HEK293 (cell line): ENCODE results near the gene RBM18.
A peak's percentile ranks its signal among the peaks of the same experiment; 100 is the strongest.

ENCODE experiments used
- BCL11A ChIP-seq: fragments of 450-650 bp; formaldehyde crosslinking; IDR thresholded peaks from 2 replicates; pipeline ENCODE4 v1.5.1; 2016; ENCODE audit warnings: low read depth, missing biosample characterization, missing genetic modification characterization
- FEZF1 ChIP-seq: fragments of 450-650 bp; formaldehyde crosslinking; IDR thresholded peaks from 2 replicates; pipeline ENCODE4 v1.5.1; 2016; ENCODE audit warnings: missing biosample characterization, missing genetic modification characterization
- HIC1 ChIP-seq: fragments of 450-650 bp; formaldehyde crosslinking; IDR thresholded peaks from 2 replicates; pipeline ENCODE4 v1.5.1; 2016; ENCODE audit warnings: missing biosample characterization, missing genetic modification characterization
- HOXA7 ChIP-seq: sonication (generic); formaldehyde crosslinking; IDR thresholded peaks from 2 replicates; pipeline ENCODE4 v1.8.1; 2022; ENCODE audit warnings: missing genetic modification reagents, borderline replicate concordance
- HOXC10 ChIP-seq: sonication (generic); formaldehyde crosslinking; IDR thresholded peaks from 2 replicates; pipeline ENCODE4 v1.8.1; 2023; ENCODE audit warnings: mild to moderate bottlenecking, missing genetic modification reagents
- SP3 ChIP-seq: fragments of 450-650 bp; formaldehyde crosslinking; IDR thresholded peaks from 2 replicates; pipeline ENCODE4 v1.5.1; 2016; ENCODE audit warnings: missing biosample characterization, missing genetic modification characterization
- WT1 ChIP-seq: fragments of 450-650 bp; formaldehyde crosslinking; IDR thresholded peaks from 2 replicates; pipeline ENCODE4 v1.5.1; 2016; ENCODE audit warnings: missing biosample characterization, missing genetic modification characterization
- ZEB2 ChIP-seq: fragments of 450-650 bp; formaldehyde crosslinking; IDR thresholded peaks from 2 replicates; pipeline ENCODE4 v1.5.1; 2016; ENCODE audit warnings: missing biosample characterization, missing genetic modification characterization
- ZFP3 ChIP-seq: fragments of 450-650 bp; formaldehyde crosslinking; IDR thresholded peaks from 2 replicates; pipeline ENCODE4 v1.5.1; 2016; ENCODE audit warnings: low read depth, missing biosample characterization, missing genetic modification characterization
- ZNF132 ChIP-seq: fragments of 450-650 bp; formaldehyde crosslinking; IDR thresholded peaks from 2 replicates; pipeline ENCODE4 v1.5.1; 2017; ENCODE audit warnings: missing biosample characterization, missing genetic modification characterization, borderline replicate concordance
- ZNF146 ChIP-seq: fragments of 450-650 bp; formaldehyde crosslinking; IDR thresholded peaks from 2 replicates; pipeline ENCODE4 v1.5.1; 2016; ENCODE audit warnings: missing biosample characterization, missing genetic modification characterization
- ZNF157 ChIP-seq: fragments of 450-650 bp; formaldehyde crosslinking; IDR thresholded peaks from 2 replicates; pipeline ENCODE4 v1.5.1; 2016; ENCODE audit warnings: missing biosample characterization, missing genetic modification characterization
- ZNF19 ChIP-seq: fragments of 450-650 bp; formaldehyde crosslinking; IDR thresholded peaks from 2 replicates; pipeline ENCODE4; 2016; ENCODE audit warnings: missing biosample characterization, missing genetic modification characterization, low read depth
- ZNF2 ChIP-seq: fragments of 450-650 bp; formaldehyde crosslinking; IDR thresholded peaks from 2 replicates; pipeline ENCODE4 v1.5.1; 2016; ENCODE audit warnings: missing biosample characterization, missing genetic modification characterization
- ZNF214 ChIP-seq: fragments of 450-650 bp; formaldehyde crosslinking; IDR thresholded peaks from 2 replicates; pipeline ENCODE4 v1.5.1; 2017; ENCODE audit warnings: missing biosample characterization, mild to moderate bottlenecking, missing genetic modification characterization, borderline replicate concordance
- ZNF223 ChIP-seq: fragments of 450-650 bp; formaldehyde crosslinking; IDR thresholded peaks from 2 replicates; pipeline ENCODE4 v1.5.1; 2016; ENCODE audit warnings: missing biosample characterization, missing genetic modification characterization
- ZNF23 ChIP-seq: fragments of 450-650 bp; formaldehyde crosslinking; IDR thresholded peaks from 2 replicates; pipeline ENCODE4 v1.5.1; 2016; ENCODE audit warnings: missing biosample characterization, missing genetic modification characterization, borderline replicate concordance
- ZNF266 ChIP-seq: fragments of 450-650 bp; formaldehyde crosslinking; IDR thresholded peaks from 2 replicates; pipeline ENCODE4 v1.5.1; 2016; ENCODE audit warnings: missing biosample characterization, missing genetic modification characterization, low read depth
- ZNF280D ChIP-seq: fragments of 450-650 bp; formaldehyde crosslinking; IDR thresholded peaks from 2 replicates; pipeline ENCODE4 v1.5.1; 2016; ENCODE audit warnings: missing biosample characterization, missing genetic modification characterization
- ZNF341 ChIP-seq: fragments of 450-650 bp; formaldehyde crosslinking; IDR thresholded peaks from 2 replicates; pipeline ENCODE4; 2016; ENCODE audit warnings: low read depth, missing biosample characterization, missing genetic modification characterization
- ZNF510 ChIP-seq: fragments of 450-650 bp; formaldehyde crosslinking; IDR thresholded peaks from 2 replicates; pipeline ENCODE4 v1.5.1; 2018; ENCODE audit warnings: mild to moderate bottlenecking, missing genetic modification characterization, missing biosample characterization; ENCODE audit not compliant: insufficient replicate concordance
- ZNF514 ChIP-seq: fragments of 450-650 bp; formaldehyde crosslinking; IDR thresholded peaks from 2 replicates; pipeline ENCODE4 v1.5.1; 2016; ENCODE audit warnings: missing biosample characterization, missing genetic modification characterization
- ZNF548 ChIP-seq: fragments of 450-650 bp; formaldehyde crosslinking; IDR thresholded peaks from 2 replicates; pipeline ENCODE4 v1.5.1; 2016; ENCODE audit warnings: missing biosample characterization, missing genetic modification characterization
- ZNF561 ChIP-seq: fragments of 450-650 bp; IDR thresholded peaks from 2 replicates; pipeline ENCODE4 v1.5.1; 2018; ENCODE audit warnings: missing biosample characterization, missing genetic modification characterization, borderline replicate concordance
- ZNF596 ChIP-seq: fragments of 450-650 bp; IDR thresholded peaks from 2 replicates; pipeline ENCODE4 v1.5.0; 2018; ENCODE audit warnings: missing biosample characterization, mild to moderate bottlenecking, missing genetic modification characterization, moderate library complexity
- ZNF623 ChIP-seq: fragments of 450-650 bp; formaldehyde crosslinking; IDR thresholded peaks from 2 replicates; pipeline ENCODE4 v1.5.1; 2016; ENCODE audit warnings: missing biosample characterization, missing genetic modification characterization
- ZNF626 ChIP-seq: fragments of 450-650 bp; sonication (Bioruptor Pico); formaldehyde crosslinking; IDR thresholded peaks from 2 replicates; pipeline ENCODE4 v1.5.1; 2018; ENCODE audit warnings: missing biosample characterization, missing genetic modification characterization, inconsistent platforms
- ZNF629 ChIP-seq: fragments of 450-650 bp; formaldehyde crosslinking; IDR thresholded peaks from 2 replicates; pipeline ENCODE4 v1.5.1; 2017; ENCODE audit warnings: missing biosample characterization, missing genetic modification characterization
- ZNF639 ChIP-seq: fragments of 450-650 bp; formaldehyde crosslinking; IDR thresholded peaks from 2 replicates; pipeline ENCODE4 v1.5.1; 2016; ENCODE audit warnings: missing biosample characterization, missing genetic modification characterization
- ZNF791 ChIP-seq: fragments of 450-650 bp; formaldehyde crosslinking; IDR thresholded peaks from 2 replicates; pipeline ENCODE4 v1.5.1; 2016; ENCODE audit warnings: missing biosample characterization, missing genetic modification characterization
- ZNF837 ChIP-seq: fragments of 450-650 bp; formaldehyde crosslinking; IDR thresholded peaks from 2 replicates; pipeline ENCODE4 v1.5.1; 2016; ENCODE audit warnings: missing biosample characterization, missing genetic modification characterization
- ZXDB ChIP-seq: fragments of 450-650 bp; formaldehyde crosslinking; IDR thresholded peaks from 2 replicates; pipeline ENCODE4 v1.5.1; 2016; ENCODE audit warnings: missing biosample characterization, missing genetic modification characterization

RBM18 gene

GRCh38 chr9:122264360-122265148, at the start of gene RBM18, which contains the start of gene MRRF (continued):
- TF ChIP-seq ZNF639 (tag by site-specific recombination) (peak; percentile 66; the same call in 1 of the 2 replicates), ZEB2 (no peak; the same call in 1 of the 2 replicates), ZNF266 (tag by site-specific recombination) (no peak), WT1 (no peak), ZNF561 (tag by site-specific recombination) (no peak), HOXA7 (CRISPR knock-in tag) (no peak), ZNF19 (tag by site-specific recombination) (no peak), ZNF623 (no peak), ZNF510 (no peak), ZNF223 (no peak), ZNF626 (tag by site-specific recombination) (no peak), ZNF837 (tag by site-specific recombination) (no peak), BCL11A (tag by site-specific recombination) (0 out of 2 replicates have a peak, but pooled peaks have one; percentile 22), ZNF629 (tag by site-specific recombination) (peak; percentile 99), ZNF157 (tag by site-specific recombination) (no peak), HIC1 (tag by site-specific recombination) (peak; percentile 44; the same call in 1 of the 2 replicates), ZNF596 (tag by site-specific recombination) (no peak), ZNF2 (tag by site-specific recombination) (peak; percentile 70), ZNF23 (tag by site-specific recombination) (no peak), ZFP3 (tag by site-specific recombination) (no peak), SP3 (tag by site-specific recombination) (peak; percentile 80), ZNF514 (tag by site-specific recombination) (no peak), ZNF146 (peak; percentile 7; the same call in 1 of the 2 replicates), ZNF132 (tag by site-specific recombination) (no peak), ZNF548 (no peak), ZNF280D (tag by site-specific recombination) (no peak), ZNF791 (tag by site-specific recombination) (no peak), HOXC10 (CRISPR knock-in tag) (0 out of 2 replicates have a peak, but pooled peaks have one; percentile 47), ZXDB (tag by site-specific recombination) (peak; percentile 89), ZNF214 (no peak), ZNF341 (no peak), FEZF1 (tag by site-specific recombination) (no peak)
